K562 (cell line): ENCODE data around the gene NOA1. TPM values are rescaled to one million over a fixed set of nuclear protein-coding genes. Genes with fewer than 3 reads are reported as not detected.

Experiments
- BRCA1 ChIP-seq, 2 experiments: fragments of 450-650 bp in 1 of 2; sonication (generic) in 1 of 2; formaldehyde crosslinking in 1 of 2; IDR thresholded peaks; 2 replicates each; pipeline versions ENCODE4 v1.5.0 to v1.6.1; 2017 to 2020; ENCODE audit warnings: mild to moderate bottlenecking in 1 of 2, missing genetic modification reagents in 1 of 2
- CEBPG ChIP-seq, 3 experiments: fragments of 200-800 bp in 1 of 3; sonication (Bioruptor generic) in 1 of 3; sonication (generic) in 1 of 3; formaldehyde crosslinking in 1 of 3; IDR thresholded peaks in 2 of 3; conservative IDR thresholded peaks in 1 of 3; 2 replicates each; pipeline versions ENCODE4 v1.6.1 to v1.8.0; 2016 to 2022; ENCODE audit warnings: missing compliant biosample characterization in 2 of 3, missing genetic modification characterization in 2 of 3, mild to moderate bottlenecking in 1 of 3, missing genetic modification reagents in 1 of 3
- COPS2 ChIP-seq: fragments of 450-650 bp; conservative IDR thresholded peaks from 2 replicates; pipeline ENCODE4 v1.6.1; 2016; ENCODE audit warnings: mild to moderate bottlenecking, moderate library complexity
- CREB3 ChIP-seq: fragments of 450-650 bp; conservative IDR thresholded peaks from 2 replicates; pipeline ENCODE4 v1.6.1; 2016; ENCODE audit warnings: missing genetic modification characterization, low read depth, mild to moderate bottlenecking, missing compliant biosample characterization, moderate library complexity
- E2F3 ChIP-seq: fragments of 250-450 bp; sonication (Bioruptor Pico); IDR thresholded peaks from 2 replicates; pipeline ENCODE4 v1.4.0; 2020; ENCODE audit warnings: mild to moderate bottlenecking
- GATA2 ChIP-seq: sonication (generic); formaldehyde crosslinking; IDR thresholded peaks from 2 replicates; pipeline ENCODE4 v1.4.0; 2020; ENCODE audit warnings: mild to moderate bottlenecking, missing genetic modification reagents
- MCM2 ChIP-seq: fragments of 450-650 bp; IDR thresholded peaks from 2 replicates; pipeline ENCODE4 v1.6.1; 2017; ENCODE audit warnings: low read depth, mild to moderate bottlenecking
- MEF2D ChIP-seq: conservative IDR thresholded peaks from 2 replicates; pipeline ENCODE4 v1.6.1; 2016; ENCODE audit warnings: low read depth, missing genetic modification characterization, missing compliant biosample characterization
- PYGO2 ChIP-seq: fragments of 450-650 bp; IDR thresholded peaks from 2 replicates; pipeline ENCODE4 v1.6.1; 2016; ENCODE audit warnings: mild to moderate bottlenecking, missing genetic modification characterization, moderate library complexity, missing compliant biosample characterization
- RFX7 ChIP-seq: fragments of 250-450 bp; sonication (Bioruptor Pico); IDR thresholded peaks from 2 replicates; pipeline ENCODE4 v1.5.1; 2021; ENCODE audit warnings: mild to moderate bottlenecking
- SPI1 ChIP-seq: IDR thresholded peaks from 2 replicates; pipeline ENCODE4 v1.6.1; 2011; ENCODE audit warnings: low read depth, low read length, control low read depth, borderline replicate concordance
- TFAM ChIP-seq: fragments of 250-450 bp; sonication (Bioruptor Pico); conservative IDR thresholded peaks from 2 replicates; pipeline ENCODE4 v1.5.0; 2021; ENCODE audit warnings: mild to moderate bottlenecking, moderate library complexity
- YY1 ChIP-seq, 3 experiments: IDR thresholded peaks; 2 replicates each; pipeline ENCODE4 v1.6.1; 2011; ENCODE audit warnings: low read length in 2 of 3, mild to moderate bottlenecking in 2 of 3, moderate library complexity in 2 of 3, borderline replicate concordance in 1 of 3, control low read depth in 1 of 3, low read depth in 1 of 3; ENCODE audit not compliant: insufficient read depth in 3 of 3, insufficient replicate concordance in 2 of 3, control insufficient read depth in 1 of 3, insufficient read length in 1 of 3; ENCODE audit errors: extremely low read depth in 1 of 3
- ZBTB17 ChIP-seq: fragments of 450-650 bp; formaldehyde crosslinking; IDR thresholded peaks from 2 replicates; pipeline ENCODE4 v1.4.0; 2020; ENCODE audit warnings: mild to moderate bottlenecking
- ZNF239 ChIP-seq: fragments of 250-450 bp; sonication (Bioruptor Pico); IDR thresholded peaks from 2 replicates; pipeline ENCODE4 v1.4.0; 2020; ENCODE audit warnings: mild to moderate bottlenecking
- ZSCAN32 ChIP-seq: fragments of 450-650 bp; formaldehyde crosslinking; IDR thresholded peaks from 2 replicates; pipeline ENCODE4 v1.4.0; 2020; ENCODE audit warnings: mild to moderate bottlenecking, moderate library complexity
- polyA plus RNA-seq, 8 experiments: library from polyadenylated mRNA; depleted of rRNA in 4 of 8; stranded (reverse) in 5 of 8; unstranded in 3 of 8; fragments of >200 nt; fragmentation: Nextera tagmentation in 2 of 8; fragmentation: Illumina TruSeq in 1 of 8; extraction: Ambion mirVana in 2 of 8; extraction: Trizol in 1 of 8; gene quantifications; 2 replicates each; pipeline versions ENCODE4 v1.2.1 to v1.2.3, GENCODE V29; 2011 to 2014; ENCODE audit warnings: inconsistent platforms in 1 of 8, missing spikeins in 1 of 8
- total RNA-seq, 7 experiments: library from RNA; depleted of rRNA in 6 of 7; stranded (reverse); fragments of >200 nt in 6 of 7; fragmentation: Illumina TruSeq in 2 of 7; extraction: Trizol in 2 of 7; gene quantifications; 2 replicates each; pipeline versions ENCODE4 v1.2.1 to v1.2.3, GENCODE V29; 2011 to 2021; ENCODE audit warnings: low replicate concordance in 1 of 7
- TF ChIP-seq, protein P1 (sequence below), 2 experiments: fragments of 200-800 bp in 1 of 2; sonication (Bioruptor generic) in 1 of 2; sonication (generic) in 1 of 2; formaldehyde crosslinking in 1 of 2; IDR thresholded peaks in 1 of 2; conservative IDR thresholded peaks in 1 of 2; 2 replicates each; pipeline versions ENCODE4 v1.5.0 to v1.6.1; 2016 to 2020; ENCODE audit warnings: missing compliant biosample characterization in 1 of 2, missing genetic modification characterization in 1 of 2, missing genetic modification reagents in 1 of 2

The NOA1 gene
- total and polyA plus RNA-seq, 9 of the 15 experiments (the other 6 are each of a cell fraction or from before 2014, with no cell fraction given): 2.6 to 26.6 (median 16.7) TPM

GRCh38 chr4:56958111-56958517, 19.3 kb downstream of the NOA1 start (continued):
- TF ChIP-seq CEBPG (CRISPR knock-in tag; IDR thresholded peaks at IDR 0.05) (peak; percentile 85), CEBPG (tag; conservative IDR thresholded peaks at IDR 0.05 in 1 of 2, IDR thresholded peaks at IDR 0.05 in 1 of 2) (peak; percentile 94 to 95), PYGO2 (no peak), TFAM (CRISPR knock-in tag) (no peak), ZSCAN32 (CRISPR knock-in tag) (no peak), E2F3 (CRISPR knock-in tag) (0 out of 2 replicates have a peak, but pooled peaks have one; percentile 24), MCM2 (no peak), ZBTB17 (CRISPR knock-in tag) (0 out of 2 replicates have a peak, but pooled peaks have one; percentile 40), ZNF239 (CRISPR knock-in tag) (peak; percentile 62), CREB3 (tag) (peak; percentile 82), BRCA1 (IDR thresholded peaks at IDR 0.05) (no peak), BRCA1 (CRISPR knock-in tag; IDR thresholded peaks at IDR 0.05) (no peak), MEF2D (tag) (0 out of 2 replicates have a peak, but pooled peaks have one; percentile 33), YY1 (IDR thresholded peaks at IDR 0.05; ENCODE audit: borderline replicate concordance in 1 of 3, control insufficient read depth in 1 of 3, extremely low read depth in 1 of 3, insufficient read depth in 3 of 3, insufficient read length in 1 of 3, insufficient replicate concordance in 2 of 3, low read depth in 1 of 3, low read length in 2 of 3) (peak; percentile 31 to 92 (median 76)), RFX7 (CRISPR knock-in tag) (no peak), COPS2 (no peak), GATA2 (peak; percentile 24; the same call in 1 of the 2 replicates), SPI1 (peak; percentile 4; the same call in 1 of the 2 replicates)
- TF ChIP-seq, protein P1, sequence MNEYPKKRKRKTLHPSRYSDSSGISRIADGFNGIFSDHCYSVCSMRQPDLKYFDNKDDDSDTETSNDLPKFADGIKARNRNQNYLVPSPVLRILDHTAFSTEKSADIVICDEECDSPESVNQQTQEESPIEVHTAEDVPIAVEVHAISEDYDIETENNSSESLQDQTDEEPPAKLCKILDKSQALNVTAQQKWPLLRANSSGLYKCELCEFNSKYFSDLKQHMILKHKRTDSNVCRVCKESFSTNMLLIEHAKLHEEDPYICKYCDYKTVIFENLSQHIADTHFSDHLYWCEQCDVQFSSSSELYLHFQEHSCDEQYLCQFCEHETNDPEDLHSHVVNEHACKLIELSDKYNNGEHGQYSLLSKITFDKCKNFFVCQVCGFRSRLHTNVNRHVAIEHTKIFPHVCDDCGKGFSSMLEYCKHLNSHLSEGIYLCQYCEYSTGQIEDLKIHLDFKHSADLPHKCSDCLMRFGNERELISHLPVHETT (CRISPR knock-in tag; conservative IDR thresholded peaks at IDR 0.05 in 1 of 2, IDR thresholded peaks at IDR 0.05 in 1 of 2): peak in 1 of 2 experiments; percentile 71; a peak in 1 of 4 replicates
